Ecto neural progenitor cell (in vitro differentiated cells): ENCODE data around the gene MAFG.
"Not testable (repeated sequence)": the region's sequence is repeated elsewhere in the genome, so short reads cannot be mapped to it uniquely, and the experiment has no call there.

Source experiments
- DNase-seq: peaks from one replicate; pipeline ENCODE4 v3.0.0-alpha.2; 2018; ENCODE audit warnings: low spot score

Gene MAFG

DNA sequence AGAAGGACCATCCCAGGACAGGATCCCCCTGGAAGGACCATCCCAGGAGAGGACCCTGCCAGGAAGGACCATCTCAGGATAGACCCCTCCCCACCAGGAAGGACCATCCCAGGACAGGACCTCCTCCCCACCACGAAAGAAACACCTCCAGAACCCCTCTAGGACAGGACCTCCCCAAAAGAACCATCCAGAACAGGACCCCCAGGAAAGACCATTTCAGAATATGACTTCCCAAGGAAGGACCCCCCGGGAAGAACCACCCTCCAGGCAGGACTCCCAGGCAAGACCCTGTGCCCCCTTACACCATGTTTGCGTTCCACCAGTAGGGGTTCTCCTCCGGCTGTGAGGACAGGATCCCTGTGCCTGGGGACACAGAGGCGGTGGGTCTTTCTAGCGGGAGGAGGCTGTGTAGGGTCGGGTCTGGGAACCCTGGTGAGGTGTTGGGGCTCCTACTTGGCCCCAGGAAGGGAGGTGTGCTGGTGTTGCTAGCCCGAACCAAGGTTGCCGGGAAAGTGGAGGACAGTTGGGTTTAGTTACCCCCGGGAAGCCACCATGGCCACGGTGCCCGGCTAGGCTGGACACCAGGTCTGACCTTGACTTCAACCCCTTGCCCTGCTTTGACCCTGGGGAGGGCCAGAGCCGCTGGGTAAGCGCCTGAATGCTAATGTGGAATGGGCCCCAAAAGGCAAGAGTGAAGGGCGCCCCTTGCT is 31.3 kb upstream of the MAFG start:
- no peak for DNase-seq

DNA sequence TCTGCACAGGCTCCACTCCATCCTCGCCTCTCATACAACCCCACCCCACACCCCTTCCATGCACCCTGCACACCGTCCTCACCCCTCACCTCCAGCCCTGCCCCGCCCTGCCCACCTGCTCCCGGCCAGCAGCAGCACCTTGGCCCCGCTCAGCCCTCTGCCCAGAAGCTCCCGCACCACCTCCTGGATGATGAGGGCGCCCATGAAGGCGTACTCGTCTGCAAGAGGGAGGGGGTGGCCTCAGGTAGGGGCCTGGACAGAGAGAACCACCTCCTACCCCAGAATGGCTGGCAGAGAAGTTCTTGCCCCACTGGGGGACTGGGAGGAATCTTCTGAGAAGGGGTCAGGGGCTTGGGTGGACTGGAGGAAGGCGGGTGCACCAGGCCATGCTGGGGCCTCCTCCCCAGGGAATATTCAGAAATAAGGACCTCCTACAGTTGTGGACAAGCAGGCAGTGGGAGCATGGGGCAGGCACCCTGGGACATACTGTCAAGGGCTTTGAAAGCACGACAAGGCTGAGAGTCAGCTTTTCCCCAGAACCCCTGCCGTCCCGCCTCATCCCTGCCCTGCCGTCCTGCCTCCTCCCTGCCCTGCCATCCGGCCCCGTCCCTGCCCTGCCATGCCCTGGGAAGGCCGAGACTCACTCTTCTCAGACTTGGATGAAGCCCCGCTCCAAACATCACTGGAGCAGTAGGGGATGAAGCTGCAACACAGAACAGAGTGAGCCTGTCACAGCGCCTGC is 30.3 kb upstream of the MAFG start:
- no peak for DNase-seq

DNA sequence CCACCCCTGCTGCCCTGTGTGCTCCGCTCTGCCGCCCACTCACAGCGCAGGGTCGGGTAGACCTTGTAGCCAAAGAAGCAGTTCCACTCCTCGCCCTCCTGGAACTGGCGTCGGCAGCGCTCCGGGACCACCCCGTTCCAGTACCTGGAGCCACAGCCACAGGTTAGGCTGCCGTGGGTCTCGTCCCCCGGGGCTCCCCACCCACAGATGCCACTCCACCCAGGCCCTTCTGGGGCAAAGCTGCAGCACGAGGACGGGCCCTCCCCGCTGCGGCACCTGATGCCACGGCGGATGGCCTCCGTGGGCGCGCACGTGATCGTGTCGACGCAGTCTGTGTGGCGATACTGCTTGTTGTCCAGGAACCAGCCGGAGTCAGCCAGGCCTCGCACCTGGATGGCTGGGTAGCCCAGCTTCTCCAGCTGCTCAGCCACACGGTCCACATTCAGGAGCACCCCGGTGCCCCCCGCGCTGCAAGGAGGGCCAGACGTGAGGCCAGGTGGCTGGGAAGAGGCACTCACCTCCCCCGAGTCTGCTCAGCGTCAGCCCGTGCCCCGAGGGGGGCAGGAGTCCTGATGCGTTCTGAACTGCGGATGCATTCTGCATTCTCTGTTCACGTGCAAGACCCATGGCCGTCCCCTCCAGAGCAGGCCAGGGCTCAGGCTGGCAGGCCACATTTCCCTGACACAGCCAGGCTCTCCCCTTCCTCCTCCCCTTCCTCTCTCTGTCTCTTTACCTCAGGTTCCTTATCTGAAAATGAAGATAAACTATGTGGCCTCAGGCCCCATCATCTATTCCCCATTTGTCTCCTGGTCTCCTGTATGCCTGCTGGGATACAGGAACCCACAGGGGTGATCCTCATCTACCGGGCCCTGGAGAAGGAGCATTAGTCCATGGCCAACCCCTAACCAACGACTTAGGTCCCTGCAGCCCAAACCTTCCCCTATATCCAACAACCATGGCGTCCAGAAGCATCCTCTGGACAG is 29.4 kb upstream of the MAFG start:
- peak; percentile 48 for DNase-seq

DNA sequence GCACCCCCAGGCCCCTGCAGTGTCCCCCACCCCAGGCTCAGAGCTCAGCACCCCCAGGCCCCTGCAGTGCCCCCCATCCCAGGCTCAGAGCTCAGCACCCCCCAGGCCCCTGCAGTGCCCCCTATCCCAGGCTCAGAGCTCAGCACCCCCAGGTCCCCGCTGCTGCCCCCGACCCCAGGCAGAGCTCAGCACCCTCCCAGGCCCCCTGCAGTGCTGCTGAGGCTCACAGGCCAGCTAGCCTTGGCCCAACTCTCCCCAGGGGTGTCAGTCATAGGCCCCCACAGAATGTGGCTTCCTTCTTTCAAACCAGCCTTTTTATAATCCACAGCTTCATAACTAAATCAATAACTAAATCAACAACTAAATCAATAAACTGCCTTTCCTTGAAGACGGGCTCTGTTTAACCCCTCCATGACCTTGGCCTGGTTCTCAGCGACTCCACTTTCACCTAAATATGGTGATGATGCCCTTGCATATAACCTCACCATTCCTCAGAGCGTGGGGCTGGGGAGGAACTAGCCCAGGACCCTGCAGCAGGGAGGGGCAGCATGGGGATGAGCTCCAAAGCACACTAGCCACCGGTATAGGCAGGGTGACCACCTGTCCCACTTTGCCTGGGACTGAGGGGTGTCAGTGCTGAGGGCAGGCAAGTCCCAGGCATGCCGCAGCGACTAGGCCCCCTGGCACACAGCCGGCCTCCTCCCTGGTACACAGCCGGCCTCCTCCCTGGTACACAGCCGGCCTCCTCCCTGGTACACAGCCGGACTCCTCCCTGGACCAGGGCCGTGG is 28.4 kb upstream of the MAFG start:
- no peak for DNase-seq

DNA sequence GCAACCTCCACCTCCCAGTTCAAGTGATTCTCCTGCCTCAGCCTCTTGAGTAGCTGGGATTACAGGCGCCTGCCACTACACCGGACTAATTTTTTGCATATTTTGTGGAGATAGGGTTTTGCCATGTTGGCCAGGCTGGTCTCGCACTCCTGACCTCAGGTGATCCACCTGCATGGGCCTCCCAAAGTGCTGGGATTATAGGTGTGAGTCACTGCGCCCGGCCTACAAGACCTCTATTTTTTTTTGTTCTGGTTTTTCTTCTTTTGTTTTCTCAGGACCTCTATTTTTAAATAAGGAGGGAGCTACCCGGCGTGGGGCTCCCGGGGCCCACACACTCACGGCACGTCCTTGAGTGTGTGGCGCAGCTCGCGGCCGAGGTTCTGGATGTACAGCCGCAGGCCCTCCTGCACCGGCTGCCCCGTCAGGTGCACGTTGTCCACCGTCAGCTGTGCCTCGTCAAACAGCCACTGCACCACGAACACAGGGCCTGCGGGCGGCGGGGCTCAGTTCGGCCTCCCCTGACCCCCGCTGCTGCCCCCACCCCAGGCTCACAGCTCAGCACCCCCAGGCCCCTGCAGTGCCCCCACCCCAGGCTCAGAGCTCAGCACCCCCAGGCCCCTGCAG is 27.6 kb upstream of the MAFG start:
- DNase-seq = no peak

DNA sequence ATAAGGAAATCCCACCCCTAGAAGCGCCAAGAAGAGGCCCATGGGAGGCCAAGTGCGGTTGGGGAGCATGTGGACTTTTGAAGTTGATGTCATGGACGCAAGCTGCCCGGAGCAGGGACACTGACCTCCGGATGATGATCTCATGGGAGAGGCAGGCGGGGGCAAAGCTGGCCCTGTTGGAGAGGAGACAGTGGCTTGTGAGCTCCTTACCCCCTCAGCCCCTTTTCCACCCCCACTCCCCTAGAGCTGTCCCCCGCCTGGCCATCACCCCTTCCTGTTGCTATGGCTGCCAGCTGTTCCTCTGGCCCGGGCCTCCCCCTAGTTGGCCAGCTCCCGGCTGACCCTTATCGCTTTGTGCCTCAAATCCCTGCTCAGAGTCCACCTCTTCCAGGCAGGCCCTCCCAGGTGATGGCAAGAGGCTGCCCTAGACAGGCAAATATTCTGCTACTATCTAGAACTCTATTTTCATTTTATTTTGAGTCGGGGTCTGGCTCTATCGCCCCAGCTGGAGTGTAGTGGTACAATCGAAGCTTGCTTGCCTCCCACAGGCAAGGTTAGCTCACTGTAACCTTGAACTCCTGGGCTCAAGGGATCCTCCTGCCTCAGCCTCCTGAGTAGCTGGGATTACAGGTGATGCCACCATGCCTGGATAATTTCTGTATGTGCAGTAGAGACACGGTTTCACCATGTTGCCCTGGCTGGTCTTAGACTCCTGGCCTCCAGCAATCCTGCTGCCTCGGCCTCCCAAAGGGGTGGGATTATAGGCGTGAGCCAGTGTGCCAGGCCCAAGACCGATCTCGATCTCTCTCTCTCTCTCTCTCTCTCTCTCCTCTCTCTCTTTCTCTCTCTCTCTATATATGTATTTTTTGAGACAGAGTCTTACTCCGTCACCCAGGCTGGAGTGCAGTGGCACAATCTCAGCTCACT is 26.9 kb upstream of the MAFG start:
- no peak for DNase-seq

DNA sequence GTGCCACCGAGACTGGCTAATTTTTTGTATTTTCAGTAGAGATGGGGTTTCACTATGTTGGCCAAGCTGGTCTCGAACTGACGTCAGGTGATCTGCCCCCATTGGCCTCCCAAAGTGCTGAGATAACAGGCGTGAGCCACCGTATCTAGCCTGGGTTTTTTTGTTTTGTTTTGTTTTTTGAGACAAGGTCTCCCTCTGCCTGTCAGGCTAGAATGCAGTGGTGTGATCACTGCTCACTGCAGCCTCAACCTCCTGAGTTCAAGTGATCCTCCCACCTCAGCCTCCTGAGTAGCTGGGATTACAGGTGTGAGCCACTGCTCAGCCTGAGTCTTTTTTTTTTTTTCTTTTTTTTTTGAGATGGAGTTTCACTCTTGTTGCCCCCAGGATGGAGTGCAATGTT is 25.9 kb upstream of the MAFG start:
- not testable (repeated sequence) for DNase-seq

DNA sequence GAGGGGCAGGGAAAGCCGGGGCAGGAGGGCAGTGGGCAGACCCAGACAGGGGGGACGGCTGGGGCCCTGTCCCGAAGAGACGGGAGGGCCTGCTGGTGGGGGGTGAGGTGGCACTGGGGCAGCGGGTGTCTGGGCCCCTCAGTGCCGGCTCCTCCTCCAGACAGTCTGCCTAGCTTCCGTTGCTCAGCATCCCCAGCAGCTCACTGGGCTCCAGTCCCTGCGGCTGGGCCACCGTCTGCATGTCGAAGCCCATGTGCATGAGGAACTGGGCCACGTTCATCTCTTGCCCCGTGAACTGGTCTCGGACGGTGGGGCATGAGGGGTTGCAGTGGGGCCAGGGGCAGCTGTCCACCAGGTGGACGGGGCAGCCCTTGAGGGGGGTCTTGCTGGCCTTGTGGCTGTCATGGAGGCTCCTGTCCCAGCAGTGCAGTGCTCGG is 25.3 kb upstream of the MAFG start:
- DNase-seq = peak; percentile 52

DNA sequence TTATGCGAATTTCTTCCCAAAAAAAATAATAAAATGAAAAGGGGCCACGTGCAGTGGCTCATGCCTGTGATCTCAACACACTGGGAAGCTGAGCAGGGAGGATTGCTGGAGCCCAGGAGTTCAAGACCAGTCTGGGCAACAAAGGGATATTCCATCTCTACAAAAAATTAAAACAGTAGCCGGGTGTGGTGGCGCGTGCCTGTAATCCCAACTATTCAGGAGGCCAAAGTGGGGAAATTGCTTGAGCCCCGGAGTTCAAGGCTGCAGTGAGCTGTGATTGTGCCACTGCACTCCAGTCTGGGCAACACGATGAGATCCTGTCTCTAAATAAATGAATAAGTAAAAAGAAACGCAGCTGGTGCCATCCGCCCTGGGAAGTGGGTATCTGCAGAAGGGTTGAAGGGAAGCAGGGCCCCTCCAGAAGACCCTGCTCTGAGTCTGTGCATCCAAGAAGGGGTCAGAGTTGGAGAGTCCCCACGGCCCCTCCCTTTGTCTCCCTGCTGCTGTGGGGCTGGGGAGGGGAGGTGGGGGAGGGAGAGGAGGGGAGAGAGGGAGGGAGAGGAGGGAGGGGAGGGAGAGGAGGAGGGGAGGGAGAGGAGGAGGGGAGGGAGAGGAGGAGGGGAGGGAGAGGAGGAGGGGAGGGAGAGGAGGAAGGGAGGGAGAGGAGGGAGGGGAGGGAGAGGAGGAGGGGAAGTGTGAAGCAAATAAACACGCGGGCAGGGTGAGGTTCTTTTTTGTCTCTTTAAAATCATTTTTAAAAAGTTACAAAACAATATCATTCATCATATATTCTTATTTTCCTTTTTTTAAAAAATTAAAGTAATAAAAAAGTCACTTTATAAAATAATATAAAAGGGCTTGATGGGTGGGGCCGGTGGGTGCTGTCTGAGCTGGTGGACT is 24.5 kb upstream of the MAFG start:
- DNase-seq = no peak

DNA sequence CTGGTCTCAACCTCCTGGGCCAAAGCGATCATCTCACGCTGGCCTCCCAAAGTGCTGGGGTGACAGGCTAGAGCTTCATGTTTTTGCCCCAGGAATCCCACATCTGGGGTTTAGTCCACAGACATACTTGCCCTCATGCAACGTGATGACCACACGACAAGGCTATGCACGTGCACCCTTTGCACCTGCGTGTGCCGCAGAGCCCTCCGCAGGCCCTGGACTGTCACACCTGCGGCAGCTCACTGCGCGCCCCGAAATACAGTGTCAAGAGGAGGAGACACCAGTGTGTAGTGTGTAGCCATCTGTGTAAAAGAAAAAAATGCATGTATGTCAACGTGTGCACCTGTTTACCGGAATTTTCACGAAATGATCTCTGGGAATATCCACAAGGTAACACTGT is 23.0 kb upstream of the MAFG start:
- no peak for DNase-seq

DNA sequence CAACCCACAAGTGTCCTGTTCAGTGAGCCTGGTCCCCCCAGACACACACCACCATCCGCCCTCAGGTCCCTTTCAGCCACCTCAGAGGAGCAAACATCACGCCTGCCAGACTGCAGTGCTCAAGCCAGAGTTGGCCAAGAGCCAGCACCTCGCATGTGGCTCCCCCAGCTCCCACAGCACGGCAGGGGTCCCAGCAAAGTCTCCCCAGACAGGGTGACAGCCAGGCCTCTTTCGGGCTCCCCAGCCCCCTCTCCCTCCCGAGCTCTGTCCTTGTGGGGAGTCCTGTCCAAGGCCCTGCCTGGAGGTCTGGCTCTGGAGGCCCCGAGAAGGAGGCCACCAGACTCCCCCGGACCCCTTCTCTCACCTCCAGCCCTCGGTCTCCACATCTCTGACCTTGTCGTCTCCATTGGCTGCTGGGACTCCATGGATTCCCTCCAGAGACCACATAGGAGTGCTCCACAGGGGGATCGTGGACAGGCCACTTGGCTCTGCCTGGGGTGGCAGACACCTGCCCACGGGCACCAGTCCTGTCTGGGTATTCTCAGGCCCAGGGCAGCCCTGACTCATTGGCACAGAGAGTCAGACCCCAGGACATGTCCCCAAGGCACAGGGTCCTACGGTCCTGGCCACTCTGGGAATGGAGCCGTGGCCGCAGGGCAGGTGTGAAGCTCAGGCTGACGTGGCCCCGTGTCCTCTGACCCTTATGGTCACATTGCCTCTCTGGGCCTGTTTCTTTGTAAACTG is 21.3 kb upstream of the MAFG start:
- no peak for DNase-seq

DNA sequence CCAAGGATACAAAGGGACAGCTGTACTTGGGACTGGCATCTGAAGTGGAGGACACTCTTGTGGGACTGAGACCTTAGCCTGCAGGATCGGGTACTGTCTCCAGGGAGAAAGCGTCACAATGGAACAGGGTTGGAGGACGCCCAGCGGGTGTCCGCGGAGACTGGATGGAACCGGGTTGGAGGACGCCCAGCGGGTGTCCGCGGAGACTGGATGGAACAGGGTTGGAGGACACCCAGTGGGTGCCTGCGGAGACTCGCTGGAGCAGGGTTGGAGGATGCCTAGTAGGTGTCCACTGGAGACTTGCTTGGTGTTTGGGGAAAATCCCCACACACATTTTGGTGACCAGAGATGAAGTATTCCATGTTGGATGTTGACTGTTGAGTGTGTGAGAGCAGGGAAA is 19.7 kb upstream of the MAFG start, which contains the start of gene MYADML2:
Gene MYADML2, minus strand, starts transcription at position 45 of the 400 bp plus-strand sequence. CDS start 5,492 bp downstream, outside the sequence.
- no peak for DNase-seq

DNA sequence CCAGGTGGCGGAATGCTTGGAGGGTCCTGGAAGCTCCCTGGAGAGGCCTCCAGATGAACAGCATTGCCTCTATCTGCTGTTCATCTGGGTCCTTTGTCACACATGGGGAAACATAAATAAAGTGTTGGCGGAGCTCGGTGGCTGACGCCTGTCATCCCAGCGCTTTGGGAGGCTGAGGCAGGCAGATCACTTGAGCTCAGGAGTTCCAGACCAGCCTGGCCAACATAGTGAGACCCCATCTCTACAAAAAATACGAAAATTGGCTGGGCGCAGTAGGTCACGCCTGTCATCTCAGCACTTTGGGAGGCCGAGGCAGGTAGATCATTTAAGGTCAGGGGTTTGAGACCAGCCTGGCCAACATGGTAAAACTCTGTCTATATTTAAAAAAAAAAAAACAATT is 17.3 kb upstream of the MAFG start:
- no peak for DNase-seq

DNA sequence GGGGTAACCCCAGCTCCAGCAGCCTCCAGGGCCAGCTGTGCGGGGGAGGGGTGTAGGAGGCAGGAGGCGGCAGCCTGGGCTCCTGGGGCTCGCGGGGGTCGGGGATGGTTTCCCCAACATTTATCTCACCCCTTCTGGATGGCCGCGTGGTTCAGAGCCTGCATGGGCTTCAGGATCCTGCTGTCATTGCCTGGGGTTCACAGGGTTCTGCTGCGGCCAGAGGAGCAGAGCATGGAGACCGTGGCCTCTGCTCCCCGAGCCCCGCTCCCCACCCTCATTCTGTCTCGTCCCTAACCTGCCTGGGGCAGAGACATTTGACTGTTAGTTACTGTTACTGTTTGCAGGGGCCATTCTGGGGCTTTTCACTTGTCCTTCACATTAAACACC is 14.6 kb upstream of the MAFG start:
- no peak for DNase-seq

DNA sequence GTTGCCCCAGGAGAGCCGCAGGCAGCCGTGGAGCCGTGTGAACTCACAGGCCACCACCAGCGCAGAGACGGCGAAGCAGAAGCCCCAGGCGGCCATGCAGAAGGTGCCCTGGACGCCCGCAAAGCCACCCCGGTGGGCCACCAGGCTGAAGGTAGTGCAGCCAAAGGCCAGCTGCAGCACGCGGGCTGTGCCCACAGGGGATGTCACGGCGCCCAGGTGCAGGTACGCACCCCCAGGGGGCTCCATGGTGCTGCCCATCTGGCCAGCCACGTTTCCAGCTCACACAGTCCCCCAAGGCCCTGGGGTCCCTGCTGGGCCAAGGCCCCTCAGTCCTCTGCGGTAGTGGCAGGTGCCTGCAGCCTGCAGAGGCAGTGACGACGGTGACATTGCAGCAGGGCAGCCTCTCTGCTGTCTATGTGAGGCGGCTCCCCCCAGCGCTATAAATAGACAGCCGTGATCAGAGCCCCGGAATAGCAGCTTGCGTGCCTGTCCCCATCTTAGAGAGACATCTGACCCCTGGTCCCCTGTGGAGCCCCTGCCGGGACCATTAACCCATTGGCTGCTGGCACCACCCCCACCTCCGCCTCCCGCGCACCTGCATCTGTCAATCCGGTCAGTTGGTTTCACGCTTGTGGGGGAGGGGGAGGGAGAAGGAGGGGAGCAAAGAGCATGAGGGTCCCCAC is 14.1 kb upstream of the MAFG start:
- no peak for DNase-seq

DNA sequence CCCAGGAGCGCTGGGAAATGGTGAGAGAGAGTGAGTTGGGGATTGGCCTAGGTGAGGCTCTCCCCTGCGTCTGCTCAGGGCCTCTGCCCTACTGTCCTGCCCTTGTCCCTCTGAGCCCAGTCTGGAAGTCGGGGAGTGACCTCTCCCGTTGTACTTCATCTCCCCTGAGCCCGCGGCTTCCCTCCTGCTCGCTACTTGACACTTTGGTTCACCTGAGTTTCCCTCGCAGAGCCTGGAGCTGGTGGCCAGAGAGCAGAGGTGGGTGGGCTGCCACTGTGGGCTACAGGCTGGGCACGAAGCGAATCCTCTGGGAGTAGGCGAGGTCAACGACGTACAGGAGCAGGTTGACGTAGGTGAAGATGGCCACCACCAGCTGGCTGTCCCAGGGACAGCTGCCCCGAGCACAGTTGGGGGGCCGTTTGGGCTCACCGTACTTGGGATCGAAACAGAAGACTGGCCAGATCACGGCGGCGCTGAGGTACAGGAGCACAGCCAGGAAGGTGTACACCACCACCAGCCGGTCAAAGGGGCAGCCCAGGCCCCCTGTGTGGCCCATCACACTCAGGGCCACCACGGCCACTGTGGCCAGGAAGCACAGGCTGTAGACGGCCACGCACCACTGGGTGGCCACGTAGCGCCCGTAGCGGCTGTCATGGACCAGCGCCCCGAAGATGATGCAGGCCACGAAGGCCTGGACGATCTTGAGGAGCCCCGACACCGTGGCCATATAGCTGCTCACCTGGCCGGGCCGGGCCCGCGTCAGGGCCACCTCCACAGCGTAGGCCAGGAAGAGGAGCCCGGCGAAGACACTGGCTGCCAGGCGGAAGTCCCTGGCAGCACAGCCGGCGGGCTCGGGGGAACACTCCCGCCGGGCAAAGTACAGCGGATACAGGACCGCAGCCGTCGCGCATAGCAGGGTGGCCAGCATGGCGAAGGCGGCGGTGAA is 13.3 kb upstream of the MAFG start:
- DNase-seq = no peak
